Transverse colon (tissue), 3 donors: Measurements from ENCODE around the gene RABGGTB.

ENCODE experiments used
- POLR2A ChIP-seq: fragments of 450-650 bp; IDR thresholded peaks from one replicate; pipeline ENCODE4 v1.6.1; 2016; ENCODE audit warnings: antibody characterized with exemption, mild to moderate bottlenecking, moderate library complexity
- POLR2AphosphoS5 ChIP-seq, 3 donors: sonication (generic); formaldehyde crosslinking; IDR thresholded peaks; one replicate each; pipeline ENCODE4 v1.6.1; 2016; ENCODE audit warnings: antibody characterized with exemption in 3 of 3

- TF ChIP-seq POLR2AphosphoS5 (IDR thresholded peaks at IDR 0.05) (no peak), POLR2A (no peak)
These were observed 25.3 kb downstream of the RABGGTB start for GRCh38 chr1:75811211-75811981.
